Testis (tissue), 2 donors: ENCODE results near the gene RALGPS1.

Experiments
- CTCF ChIP-seq, 3 experiments: fragments of 450-650 bp in 2 of 3; fragments of 200-600 bp in 1 of 3; sonication (generic) in 1 of 3; IDR thresholded peaks; one replicate each; pipeline ENCODE4 v1.5.1; 2016 to 2019; ENCODE audit warnings: antibody characterized with exemption in 3 of 3, mild to moderate bottlenecking in 2 of 3, moderate library complexity in 1 of 3
- POLR2A ChIP-seq: fragments of 450-650 bp; IDR thresholded peaks from one replicate; pipeline ENCODE4 v1.6.1; 2017; ENCODE audit warnings: antibody characterized with exemption, mild to moderate bottlenecking, moderate library complexity

GRCh38 chr9:126983767-126984166 is 69.2 kb downstream of the RALGPS1 start:
- TF ChIP-seq CTCF (IDR thresholded peaks at IDR 0.05) (no peak), POLR2A (no peak)
